NCI-H460 (cell line): ENCODE results near the gene KIAA1755. TPM values are rescaled to one million over a fixed set of nuclear protein-coding genes. Genes with fewer than 3 reads are reported as not detected.

Source experiments
- DNase-seq: peaks from one replicate; pipeline ENCODE4 v3.0.0-alpha.2; 2016; ENCODE audit warnings: low read depth; ENCODE audit errors: extremely low read depth
- total RNA-seq: library from RNA; depleted of rRNA; stranded (reverse); fragments of >200 nt; shearing (Covaris generic); gene quantifications from 2 replicates; pipeline ENCODE4 v1.2.3, GENCODE V29; 2014

Gene KIAA1755
- total RNA-seq, 1 experiment from 2014 or later, result not detected

DNA sequence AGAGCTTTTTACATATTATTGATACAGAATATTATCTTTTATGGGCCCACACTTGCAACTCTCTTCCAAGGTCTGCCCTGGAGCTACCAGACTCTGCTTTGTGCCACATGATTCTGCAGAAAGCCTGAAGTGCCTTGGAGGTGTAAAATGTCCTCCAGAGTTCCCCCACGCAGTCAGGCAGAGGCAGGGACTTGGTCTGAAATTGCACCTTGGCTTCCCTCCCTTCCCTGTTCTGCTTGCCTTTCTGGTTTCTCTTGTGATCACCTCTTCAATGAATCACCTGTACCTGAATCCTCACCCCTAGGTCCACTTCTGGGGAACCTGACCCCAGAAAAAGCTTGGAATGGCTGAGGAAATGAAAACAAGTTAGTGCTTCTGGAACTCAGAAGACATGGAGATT lies 52.4 kb downstream of the KIAA1755 start:
- DNase-seq, result no peak

DNA sequence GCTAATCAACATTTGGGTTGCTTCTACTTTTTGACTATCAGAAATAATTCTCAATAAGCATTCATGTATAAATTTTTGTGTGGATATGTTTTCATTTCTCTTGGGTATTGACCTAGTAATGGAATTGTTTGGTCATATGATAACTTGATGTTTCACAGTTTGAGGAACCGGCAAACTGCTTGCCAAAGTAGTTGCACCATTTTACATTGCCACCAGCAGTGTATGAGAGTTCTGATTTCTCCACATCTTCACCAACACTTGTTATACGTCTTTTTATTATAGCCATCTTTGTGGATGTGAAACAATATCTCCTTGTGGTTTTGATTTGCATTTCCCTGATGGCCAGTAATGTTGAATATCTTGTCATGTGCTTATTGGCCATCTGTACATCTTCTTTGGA lies 52.9 kb downstream of the KIAA1755 start:
- no peak for DNase-seq

DNA sequence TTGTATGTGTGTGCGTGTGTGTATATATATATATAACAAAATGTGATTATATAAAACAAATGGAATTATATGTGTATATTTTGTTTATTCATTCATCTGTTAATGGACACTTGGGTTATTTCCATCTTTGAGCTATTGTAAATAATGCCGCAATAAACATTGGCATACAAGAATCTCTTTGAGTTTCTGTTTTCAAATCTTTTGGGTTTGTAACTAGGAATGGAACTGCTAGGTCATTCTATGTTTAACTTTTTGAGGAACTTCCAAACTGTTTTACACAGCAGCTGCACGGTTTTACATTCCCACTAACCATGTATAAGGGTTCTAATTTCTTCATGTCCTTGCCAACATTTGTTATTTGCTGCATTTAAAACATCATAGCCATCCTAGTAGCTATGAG lies 55.5 kb downstream of the KIAA1755 start:
- DNase-seq, result no peak

DNA sequence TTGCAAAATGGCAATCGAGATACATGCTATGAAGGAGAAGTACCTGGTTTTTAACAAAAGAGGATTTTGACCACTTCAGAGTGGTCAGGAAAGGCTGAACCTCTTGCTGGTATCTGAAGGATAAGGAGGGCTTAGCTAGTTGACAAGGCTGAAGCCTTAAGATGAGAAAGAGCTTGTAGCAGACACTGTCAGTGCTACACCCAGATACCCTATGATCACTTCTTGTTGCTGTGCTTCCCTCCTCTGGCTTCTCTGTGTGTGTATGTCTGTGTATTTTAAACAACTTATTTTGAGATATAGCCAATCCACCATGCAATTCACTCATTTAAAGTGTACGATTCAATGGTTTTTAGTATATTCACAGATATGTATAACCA lies 56.6 kb downstream of the KIAA1755 start:
- DNase-seq, result no peak

DNA sequence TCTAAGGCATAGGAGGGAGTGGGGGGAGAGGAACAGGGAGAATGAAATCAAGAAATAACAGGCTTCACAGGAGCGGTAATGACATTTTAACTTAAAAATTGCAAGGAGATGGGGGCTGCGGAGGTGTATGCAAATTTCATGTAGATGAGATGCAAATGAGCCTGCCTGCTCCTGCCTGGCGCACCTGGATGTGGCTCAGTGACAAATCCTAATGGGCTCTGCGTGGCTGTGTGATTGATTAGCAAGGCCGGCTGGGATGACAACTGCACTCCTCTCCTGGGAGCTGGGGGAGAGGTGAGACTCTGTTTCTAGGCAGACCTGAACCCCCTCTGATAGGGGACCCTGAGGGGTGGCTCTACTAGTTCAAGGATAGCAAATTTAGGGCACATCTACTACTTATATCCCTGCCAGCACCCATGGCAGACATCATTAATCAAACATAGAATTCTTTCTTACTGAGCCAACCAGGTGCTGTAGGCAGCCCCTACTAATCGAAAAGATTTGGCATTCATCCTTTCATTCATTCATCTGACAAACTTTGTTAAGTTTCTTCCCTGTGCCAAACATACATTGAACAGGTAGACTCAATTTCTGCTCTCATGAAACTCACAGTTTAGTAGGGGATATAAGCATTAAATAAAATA lies 57.1 kb downstream of the KIAA1755 start:
- DNase-seq, result no peak

DNA sequence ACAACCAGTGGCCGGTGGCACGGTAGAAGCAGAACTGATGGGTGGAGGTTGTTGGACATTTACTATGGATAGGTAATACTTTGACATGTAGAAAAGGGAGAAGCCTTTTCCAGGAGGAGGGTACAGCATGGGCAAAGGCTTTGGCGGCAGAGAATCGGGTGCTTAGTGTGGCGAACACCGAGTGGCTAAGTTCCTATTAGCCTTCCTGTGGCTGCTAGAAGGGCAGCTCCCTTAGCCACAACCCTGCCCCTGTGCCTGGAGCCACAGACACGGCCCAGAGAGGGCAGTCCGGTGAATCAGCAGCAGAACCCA lies 57.6 kb downstream of the KIAA1755 start:
- no peak for DNase-seq

DNA sequence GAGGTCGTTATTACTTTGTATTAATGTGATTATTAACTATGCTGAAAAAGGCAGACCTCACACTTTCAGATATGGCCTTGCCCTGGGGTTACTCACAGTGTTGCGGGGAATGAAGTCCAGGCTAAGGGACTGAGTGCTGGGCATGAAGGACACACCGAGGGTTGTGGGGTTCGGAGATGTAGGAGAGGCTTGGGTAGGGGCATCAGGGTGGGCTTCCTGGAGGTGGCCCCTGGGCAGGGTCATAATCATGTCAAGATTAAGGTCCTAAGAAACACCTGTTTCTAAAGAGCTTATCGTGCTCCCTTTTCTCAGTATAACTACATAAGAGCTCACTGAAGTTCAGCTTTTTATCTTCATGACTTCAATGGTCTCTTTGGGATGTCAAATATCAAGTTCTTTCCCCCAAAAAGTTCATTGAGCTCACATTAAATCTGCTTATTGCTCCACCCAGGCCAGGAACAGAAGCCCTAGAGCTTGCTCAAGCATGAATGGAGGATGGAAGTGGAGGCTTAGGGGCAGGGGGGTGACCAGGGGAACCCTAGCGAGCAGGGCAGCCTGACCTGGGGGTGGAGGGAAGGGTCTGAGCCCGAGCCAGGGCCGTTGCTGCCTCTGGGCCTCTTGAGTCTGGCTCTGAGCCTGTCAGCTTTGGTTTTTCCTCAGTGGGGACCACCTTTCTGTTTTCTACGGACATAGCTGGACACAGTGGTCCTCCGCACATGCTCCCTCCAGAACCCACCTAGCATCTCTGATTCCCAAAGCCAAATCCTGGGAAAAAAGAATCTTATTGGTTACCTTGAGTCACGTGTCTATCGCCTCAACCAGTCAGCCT lies 58.2 kb downstream of the KIAA1755 start:
- no peak for DNase-seq

DNA sequence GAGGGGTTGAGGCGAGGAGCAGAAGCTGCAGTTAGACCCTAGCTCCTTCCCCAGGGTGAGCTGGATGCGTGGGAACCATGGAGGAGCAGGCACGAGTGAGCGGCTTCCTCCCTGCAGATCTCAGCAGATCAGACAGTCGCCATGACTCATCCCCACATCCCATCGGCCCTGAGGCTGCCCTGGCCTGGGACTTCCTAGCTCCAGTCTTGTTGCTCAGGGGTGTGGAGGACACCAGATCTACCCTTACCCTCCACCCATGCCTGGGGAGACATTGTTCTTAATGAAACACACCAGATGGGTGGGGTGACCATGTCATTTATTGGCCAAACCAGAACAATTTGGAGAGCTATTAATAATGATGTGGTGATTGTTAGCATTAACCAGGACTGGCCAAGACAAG lies 59.2 kb downstream of the KIAA1755 start:
- no peak for DNase-seq

DNA sequence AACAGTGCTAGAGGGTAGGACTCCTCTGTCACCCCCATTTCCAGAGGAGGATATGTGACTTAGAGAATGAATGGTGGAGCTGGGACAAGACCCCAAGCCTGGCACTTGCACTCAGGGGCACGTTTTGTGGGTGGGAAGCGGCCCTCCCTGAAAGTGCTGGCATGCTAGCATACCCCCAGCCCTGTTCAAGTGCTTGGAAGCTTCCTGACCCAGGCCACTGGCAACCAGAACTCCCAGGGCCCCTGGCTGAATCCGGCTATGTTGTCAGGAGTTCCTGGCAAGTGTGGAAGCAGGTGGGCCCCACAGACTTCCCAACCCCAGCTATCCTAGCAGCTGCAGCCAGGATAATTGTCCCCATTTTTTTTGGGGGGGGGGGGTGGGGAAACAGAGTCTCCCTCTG lies 59.9 kb downstream of the KIAA1755 start:
- DNase-seq, result no peak

DNA sequence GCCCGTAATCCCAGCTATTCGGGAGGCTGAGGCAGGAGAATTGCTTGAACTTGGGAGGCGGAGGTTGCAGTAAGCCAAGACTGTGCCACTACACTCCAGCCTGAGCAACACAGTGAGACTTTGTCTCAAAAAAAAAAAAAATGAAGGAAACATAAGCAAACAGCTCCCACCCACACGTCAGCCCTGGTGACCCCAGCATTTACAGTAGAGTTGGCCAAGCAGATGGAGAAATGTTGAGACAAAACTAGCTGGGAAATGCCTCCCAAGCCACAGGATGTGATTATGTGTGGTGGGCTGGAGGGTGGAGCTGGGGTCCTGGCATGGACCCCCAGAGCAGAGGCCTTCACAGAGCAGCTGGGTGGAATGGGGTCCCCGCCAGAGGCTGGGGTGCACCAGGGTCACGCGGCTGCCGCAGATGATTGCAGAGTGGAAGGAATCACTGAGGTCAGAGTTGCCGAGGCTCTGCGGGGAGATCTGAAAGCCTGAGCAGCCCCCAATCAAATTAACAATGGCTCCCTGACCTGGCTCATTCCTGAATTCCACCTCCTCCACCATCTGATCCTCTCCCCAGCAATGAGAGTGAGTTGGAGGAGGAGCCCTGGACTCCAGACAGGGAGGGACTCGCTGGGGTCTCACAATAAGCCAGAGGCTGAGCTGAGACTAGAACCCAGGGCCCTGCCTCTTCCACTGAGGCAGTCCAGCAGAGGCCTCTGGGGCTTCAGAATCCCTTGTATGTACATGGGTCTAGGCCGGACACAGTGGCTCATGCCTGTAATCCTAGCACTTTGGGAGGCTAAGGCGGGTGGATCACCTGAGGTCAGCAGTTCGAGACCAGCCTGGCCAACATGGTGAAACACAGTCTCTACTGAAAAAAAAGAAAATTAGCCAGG lies 60.8 kb downstream of the KIAA1755 start:
- DNase-seq, result no peak

DNA sequence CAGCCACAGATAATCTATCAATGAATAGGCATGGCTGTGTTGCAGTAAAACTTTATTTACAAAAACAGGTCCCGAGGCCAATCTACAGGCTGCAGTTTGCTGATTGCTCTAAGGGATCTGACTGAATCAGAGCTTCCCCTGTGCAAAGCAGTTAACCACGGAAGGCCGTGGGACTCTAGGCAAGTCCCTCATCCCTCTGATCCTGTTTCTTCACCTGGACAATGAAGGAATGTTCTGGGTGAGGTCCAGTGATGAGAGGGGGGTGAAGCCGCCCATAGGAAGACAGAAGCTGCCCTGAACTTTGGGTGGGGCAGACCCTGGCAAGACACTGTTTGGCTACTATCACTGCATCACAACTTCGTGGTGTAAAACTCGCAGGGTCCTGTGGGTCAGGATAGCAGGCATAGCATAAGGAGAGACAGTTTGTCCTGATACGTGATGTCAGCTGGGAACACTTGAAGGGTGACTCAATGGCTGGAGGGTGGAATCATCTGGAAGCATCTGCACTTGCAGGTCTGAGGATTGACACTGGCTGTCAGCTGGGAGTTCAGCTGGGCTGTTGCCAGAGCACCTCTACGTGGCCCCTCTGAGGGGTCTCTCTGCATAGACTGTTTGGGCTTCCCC lies 62.2 kb downstream of the KIAA1755 start:
- no peak for DNase-seq

DNA sequence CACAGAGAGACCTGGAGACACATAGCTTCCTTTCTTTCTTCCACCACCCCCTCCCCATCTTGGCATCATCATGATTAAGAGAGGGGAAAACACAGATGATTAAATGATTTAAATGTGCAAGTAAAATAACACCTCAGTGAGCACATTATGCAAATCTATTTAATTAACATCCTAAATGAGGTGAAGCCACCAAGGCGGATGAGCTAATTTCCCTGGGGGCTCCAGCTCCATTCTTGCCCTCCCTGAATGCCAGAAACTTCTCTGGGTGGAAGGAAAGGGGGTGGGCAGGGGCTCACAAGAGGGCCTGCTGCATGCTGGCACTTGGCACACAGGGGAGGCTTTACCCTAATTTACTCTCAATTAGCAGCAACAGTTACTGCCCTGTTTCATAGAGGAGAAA lies 62.9 kb downstream of the KIAA1755 start:
- DNase-seq, result no peak

DNA sequence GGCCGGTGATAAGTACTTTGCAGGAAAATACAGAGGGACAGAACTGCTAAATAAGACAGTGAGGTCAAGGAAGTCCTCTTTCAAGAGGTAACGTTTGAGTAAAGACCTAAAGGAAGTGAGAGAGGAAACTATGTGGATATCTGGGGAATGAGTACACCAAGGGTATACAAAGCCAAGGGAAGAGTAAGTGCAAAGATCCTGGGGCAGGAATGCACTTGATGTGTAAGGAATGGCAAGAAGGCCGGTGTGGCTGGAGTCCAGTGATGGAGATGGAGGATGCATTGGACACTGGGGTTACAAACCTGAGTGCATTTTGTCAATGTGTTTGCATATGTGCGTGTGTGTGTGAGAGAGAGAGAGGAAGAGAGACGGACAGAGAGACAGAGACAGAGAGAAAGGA lies 63.3 kb downstream of the KIAA1755 start:
- DNase-seq, result no peak

DNA sequence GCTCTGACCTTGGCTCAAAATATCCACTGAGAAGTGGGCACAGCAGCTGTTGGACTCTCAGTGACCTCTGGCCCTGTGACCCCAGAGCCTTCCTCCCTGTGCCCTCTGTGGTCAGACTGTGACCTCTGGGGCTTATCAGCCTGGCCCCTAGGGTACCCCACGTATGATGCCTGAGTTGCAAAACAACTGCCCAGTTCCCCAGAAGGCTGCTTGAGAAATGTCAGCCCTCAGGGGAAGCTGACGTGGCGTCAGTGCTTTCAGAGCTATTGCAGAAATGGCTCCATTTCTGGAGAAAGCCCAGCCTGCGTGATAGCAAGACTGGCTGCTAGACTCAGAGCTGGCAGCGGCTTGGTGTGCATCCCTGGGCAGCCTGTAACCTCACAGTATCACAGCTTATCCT lies 63.9 kb downstream of the KIAA1755 start:
- no peak for DNase-seq

DNA sequence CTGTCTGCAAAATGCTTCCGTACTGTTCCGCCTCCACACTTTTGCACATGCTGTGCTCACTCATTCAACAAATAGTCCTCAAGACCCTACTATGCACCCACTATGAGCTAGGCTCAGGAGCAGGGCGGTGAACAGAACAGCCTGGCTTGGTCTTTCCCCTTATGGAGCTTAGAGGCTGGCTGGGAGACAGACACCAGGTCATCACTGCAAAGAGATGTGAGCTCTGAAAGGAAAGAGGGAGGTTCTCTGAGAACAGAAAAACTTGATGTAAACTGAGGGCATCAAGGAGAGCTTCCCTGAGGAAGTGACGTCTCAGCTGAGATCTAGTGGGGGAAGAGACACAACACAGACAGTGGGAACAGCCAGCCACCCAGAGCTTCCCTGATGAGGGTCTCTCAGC lies 64.5 kb downstream of the KIAA1755 start:
- no peak for DNase-seq

DNA sequence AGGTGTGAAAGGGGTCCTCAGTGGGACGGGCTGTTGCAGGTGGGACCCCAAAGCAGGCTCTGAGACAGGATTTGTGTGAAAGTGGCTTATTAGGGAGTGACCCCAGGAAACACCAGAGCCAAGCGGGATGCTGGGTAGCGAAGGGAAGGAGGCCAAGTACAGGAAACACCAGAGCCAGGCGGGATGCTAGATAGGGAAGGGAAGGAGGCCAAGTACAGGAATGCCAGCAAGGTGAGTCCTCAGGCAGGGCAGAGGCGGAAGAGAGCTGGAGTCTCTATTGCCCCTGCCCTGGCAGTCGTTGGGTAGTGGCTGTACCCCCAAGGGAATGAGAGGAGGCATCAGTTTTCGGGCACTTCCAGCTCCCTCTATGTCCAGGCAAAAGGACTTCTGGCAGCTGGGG lies 65.0 kb downstream of the KIAA1755 start:
- no peak for DNase-seq

DNA sequence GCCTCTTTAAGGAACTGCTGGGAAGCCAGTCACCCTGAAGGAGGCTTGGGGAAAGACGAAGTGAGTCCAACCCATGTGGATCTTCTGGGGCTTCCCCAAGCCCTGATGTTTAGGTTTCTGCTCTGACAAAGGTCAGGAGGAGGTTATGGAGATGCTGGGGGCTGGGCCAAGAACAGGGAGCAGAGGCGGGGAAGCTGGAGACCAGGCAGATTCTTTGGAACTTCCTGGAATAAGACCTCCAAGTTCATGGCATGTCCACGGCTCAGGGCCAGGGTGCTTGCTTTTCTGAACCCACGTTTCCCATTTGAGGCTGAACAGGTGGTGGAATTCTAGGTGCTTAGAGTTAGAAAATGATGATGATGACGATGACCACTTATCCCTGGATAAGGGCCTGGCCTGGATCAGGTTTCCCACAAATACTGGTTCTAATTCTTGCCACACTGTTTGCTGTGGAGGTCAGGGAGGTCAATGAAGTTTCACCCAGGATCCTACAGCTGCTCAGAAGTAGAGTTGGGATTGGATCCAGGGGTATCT lies 65.5 kb downstream of the KIAA1755 start:
- no peak for DNase-seq

DNA sequence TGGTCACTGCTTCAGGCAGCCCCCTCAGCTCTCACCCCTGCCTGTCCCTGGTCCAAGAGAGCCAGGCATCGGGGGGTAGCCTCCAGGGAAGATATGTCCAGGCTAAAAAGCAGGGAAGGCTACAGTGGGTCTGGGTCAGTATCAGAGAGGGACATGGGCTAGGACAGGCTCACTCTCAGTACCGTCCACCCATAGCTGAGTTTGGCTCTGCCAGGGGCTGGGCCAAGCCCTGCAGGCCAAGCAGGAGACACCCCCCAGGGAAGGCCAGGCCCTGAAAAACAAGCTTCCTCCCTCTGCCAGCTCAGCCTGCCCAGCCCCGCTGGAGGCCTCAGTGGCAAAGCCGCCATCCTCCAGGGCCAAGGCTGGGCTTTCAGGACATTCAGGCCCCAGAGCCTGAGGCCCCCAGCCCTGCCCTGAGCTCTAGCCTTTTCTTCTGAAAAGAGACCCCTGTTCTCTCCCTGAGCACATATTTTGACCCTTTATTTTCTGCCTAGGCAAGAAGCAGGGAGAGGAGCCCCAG lies 66.9 kb downstream of the KIAA1755 start:
- no peak for DNase-seq

DNA sequence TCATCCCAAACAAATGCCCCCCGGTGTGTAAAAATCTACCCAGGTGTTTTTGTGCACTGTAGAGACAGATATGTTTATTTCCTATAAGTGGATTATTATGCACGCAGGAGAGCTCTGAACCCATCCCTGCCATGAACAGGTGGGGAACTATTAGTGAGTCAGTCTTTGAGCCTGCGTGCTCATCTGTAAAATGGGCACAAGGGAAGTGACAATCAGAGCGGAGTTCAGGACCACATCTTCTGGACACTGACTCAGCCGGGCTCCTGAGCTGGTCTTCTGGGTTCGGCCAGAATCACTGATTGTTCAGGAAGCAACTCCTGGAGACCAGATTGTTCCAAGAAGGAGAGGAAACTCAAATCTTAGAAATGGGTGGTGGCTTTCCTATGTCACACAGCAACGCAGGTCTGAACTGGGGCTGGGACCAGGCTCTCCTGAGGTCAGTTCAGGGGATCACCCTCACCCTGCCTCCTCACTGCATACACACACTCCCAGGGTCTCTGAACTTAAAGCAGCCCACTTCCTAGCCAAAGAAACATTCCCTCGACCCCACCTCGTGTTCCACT lies 68.1 kb downstream of the KIAA1755 start:
- DNase-seq, result no peak

DNA sequence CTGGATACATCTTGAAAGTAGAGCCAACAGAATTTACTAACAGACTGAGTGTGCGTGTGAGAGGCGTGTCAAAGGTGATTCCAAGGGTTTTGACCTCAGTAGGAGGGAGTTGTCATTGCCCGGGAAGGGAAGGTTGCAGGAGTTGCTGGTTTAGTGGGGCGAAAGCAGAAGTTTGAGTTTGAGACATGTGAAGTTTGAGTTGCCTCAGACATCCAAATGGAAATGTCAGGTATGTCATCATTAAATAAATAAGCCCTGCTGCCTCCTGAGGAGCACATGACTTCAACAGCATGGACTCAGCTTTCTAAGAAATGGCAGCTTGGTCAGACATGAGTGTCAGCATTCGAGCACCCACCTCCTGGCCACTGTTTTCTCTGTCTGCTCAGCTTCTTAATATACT lies 68.9 kb downstream of the KIAA1755 start:
- DNase-seq, result no peak
